Mesenchymal stem cell (in vitro differentiated cells and primary cell): Measurements from ENCODE around the gene ZNF346.

Source experiments
- DNase-seq: peaks from one replicate; pipeline ENCODE4 v3.0.0-alpha.2; 2013
- H2AFZ ChIP-seq: one replicate; pipeline ENCODE4 v1.6.1; 2013; ENCODE audit warnings: low read depth, mild to moderate bottlenecking, control low read depth, inconsistent platforms, low read length, moderate library complexity
- H2AK5ac ChIP-seq: 2 replicates; pipeline ENCODE4 v1.6.1; 2013; ENCODE audit warnings: low read length, moderate library complexity, mild to moderate bottlenecking, inconsistent platforms; ENCODE audit not compliant: severe bottlenecking
- H2BK120ac ChIP-seq: one replicate; pipeline ENCODE4 v1.6.1; 2013; ENCODE audit warnings: low read depth, mild to moderate bottlenecking, inconsistent platforms, low read length, moderate library complexity
- H2BK12ac ChIP-seq, 2 experiments: one replicate each; pipeline ENCODE4 v1.6.1; 2013; ENCODE audit warnings: inconsistent platforms in 2 of 2, low read length in 2 of 2, mild to moderate bottlenecking in 2 of 2, moderate library complexity in 2 of 2, control low read depth in 1 of 2
- H2BK15ac ChIP-seq: one replicate; pipeline ENCODE4 v1.6.1; 2013; ENCODE audit warnings: mild to moderate bottlenecking, low read depth, inconsistent platforms; ENCODE audit not compliant: poor library complexity, severe bottlenecking
- H2BK5ac ChIP-seq: 2 replicates; pipeline ENCODE4 v1.6.1; 2013; ENCODE audit warnings: low read depth, mild to moderate bottlenecking, low read length, control low read depth, inconsistent platforms; ENCODE audit not compliant: poor library complexity, severe bottlenecking
- H3K14ac ChIP-seq, 2 experiments: one replicate each; pipeline ENCODE4 v1.6.1; 2013; ENCODE audit warnings: inconsistent platforms in 2 of 2, low read length in 2 of 2, control low read depth in 1 of 2, mild to moderate bottlenecking in 1 of 2, moderate library complexity in 1 of 2
- H3K18ac ChIP-seq, 2 experiments: one replicate each; pipeline ENCODE4 v1.6.1; 2013; ENCODE audit warnings: inconsistent platforms in 2 of 2, low read length in 2 of 2, control low read depth in 1 of 2, low read depth in 1 of 2, mild to moderate bottlenecking in 1 of 2
- H3K23ac ChIP-seq, 2 experiments: one replicate each; pipeline ENCODE4 v1.6.1; 2013; ENCODE audit warnings: inconsistent platforms in 2 of 2, low read length in 2 of 2, mild to moderate bottlenecking in 2 of 2, moderate library complexity in 2 of 2, control low read depth in 1 of 2
- H3K27ac ChIP-seq: 2 replicates; pipeline ENCODE4 v1.5.1; 2013; ENCODE audit warnings: mild to moderate bottlenecking, moderate library complexity, low read length, control low read depth, inconsistent platforms; ENCODE audit not compliant: poor library complexity, severe bottlenecking
- H3K27me3 ChIP-seq, 2 experiments: 2 replicates each; pipeline versions ENCODE4 v1.6.1 to v1.7.0; 2013; ENCODE audit warnings: low read length in 2 of 2, mild to moderate bottlenecking in 2 of 2, moderate library complexity in 2 of 2, control low read depth in 1 of 2, inconsistent platforms in 1 of 2; ENCODE audit not compliant: control insufficient read depth in 1 of 2, insufficient read depth in 1 of 2
- H3K36me3 ChIP-seq, 2 experiments: 2 replicates each; pipeline versions ENCODE4 v1.6.1 to v1.7.0; 2013; ENCODE audit warnings: low read length in 2 of 2, control low read depth in 1 of 2, inconsistent platforms in 1 of 2, low read depth in 1 of 2, mild to moderate bottlenecking in 1 of 2; ENCODE audit not compliant: insufficient read depth in 2 of 2, control insufficient read depth in 1 of 2
- H3K4ac ChIP-seq, 2 experiments: one replicate each; pipeline ENCODE4 v1.6.1; 2013; ENCODE audit warnings: inconsistent platforms in 2 of 2, low read length in 2 of 2, mild to moderate bottlenecking in 2 of 2, moderate library complexity in 2 of 2, control low read depth in 1 of 2, low read depth in 1 of 2
- H3K4me1 ChIP-seq: 2 replicates; pipeline ENCODE4 v1.6.1; 2013; ENCODE audit warnings: low read depth, low read length, control low read depth; ENCODE audit not compliant: control insufficient read depth, insufficient read depth
- H3K4me2 ChIP-seq: 2 replicates; pipeline ENCODE4 v1.6.1; 2013; ENCODE audit warnings: low read length, mild to moderate bottlenecking, inconsistent platforms; ENCODE audit not compliant: poor library complexity, severe bottlenecking
- H3K4me3 ChIP-seq, 2 experiments: 2 replicates each; pipeline versions ENCODE4 v1.5.1 to v1.7.0; 2013; ENCODE audit warnings: low read length in 2 of 2, mild to moderate bottlenecking in 2 of 2, control low read depth in 1 of 2, low read depth in 1 of 2; ENCODE audit not compliant: insufficient read depth in 1 of 2
- H3K79me1 ChIP-seq: replicated peaks from 2 replicates; pipeline ENCODE4 v1.6.1; 2013; ENCODE audit warnings: mild to moderate bottlenecking, control low read depth, low read length, inconsistent platforms; ENCODE audit not compliant: poor library complexity, severe bottlenecking
- H3K9ac ChIP-seq: 2 replicates; pipeline ENCODE4 v1.7.0; 2013; ENCODE audit warnings: mild to moderate bottlenecking, low read length, moderate library complexity
- H3K9me3 ChIP-seq: 2 replicates; pipeline ENCODE4 v1.7.0; 2013; ENCODE audit warnings: mild to moderate bottlenecking, low read length; ENCODE audit not compliant: control insufficient read depth
- H4K8ac ChIP-seq: one replicate; pipeline ENCODE4 v1.6.1; 2013; ENCODE audit warnings: inconsistent platforms, mild to moderate bottlenecking, low read length, moderate library complexity
- H4K91ac ChIP-seq: one replicate; pipeline ENCODE4 v1.6.1; 2013; ENCODE audit warnings: mild to moderate bottlenecking, low read length, inconsistent platforms
- WGBS: methylation state at CpG from one replicate; pipeline ENCODE4 v1.1.7; 2013; ENCODE audit warnings: mixed read lengths; 5-methylcytosine and 5-hydroxymethylcytosine counted together

ZNF346 gene

GRCh38 chr5:177087398-177088005, 65.0 kb downstream of the ZNF346 start:
- Histone ChIP-seq H2BK5ac (peak overlapping the region; percentile 68), H2BK120ac (no peak overlapping the region), H2BK12ac (peak overlapping the region in 1 of 2 experiments; percentile 51), H3K36me3 (peaks cover 0 to 32% of the 10 kb centered on the region in 2 experiments), H3K23ac (peak overlapping the region in 1 of 2 experiments; percentile 46), H3K4me1 (peaks cover 48% of the 10 kb centered on the region), H4K91ac (no peak overlapping the region), H2AFZ (peak overlapping the region; percentile 81), H3K9me3 (no peaks in the 10 kb centered on the region), H2AK5ac (peak overlapping the region; percentile 92), H3K27me3 (peaks cover 0 to 55% of the 10 kb centered on the region in 2 experiments), H3K4me2 (peak overlapping the region; percentile 43), H3K4ac (peak overlapping the region in 1 of 2 experiments; percentile 33), H3K4me3 (peak overlapping the region in 1 of 2 experiments; percentile 76), H3K14ac (peak overlapping the region in 1 of 2 experiments; percentile 28), H2BK15ac (peak overlapping the region; percentile 26), H3K9ac (no peak overlapping the region), H3K27ac (peak overlapping the region; percentile 79), H3K79me1 (peaks cover 4% of the 10 kb centered on the region), H4K8ac (peak overlapping the region; percentile 12), H3K18ac (peak overlapping the region; percentile 75 to 79)
- WGBS = 32% methylated on average over 19 of the region's 23 CpGs
- DNase-seq = no peak

DNA sequence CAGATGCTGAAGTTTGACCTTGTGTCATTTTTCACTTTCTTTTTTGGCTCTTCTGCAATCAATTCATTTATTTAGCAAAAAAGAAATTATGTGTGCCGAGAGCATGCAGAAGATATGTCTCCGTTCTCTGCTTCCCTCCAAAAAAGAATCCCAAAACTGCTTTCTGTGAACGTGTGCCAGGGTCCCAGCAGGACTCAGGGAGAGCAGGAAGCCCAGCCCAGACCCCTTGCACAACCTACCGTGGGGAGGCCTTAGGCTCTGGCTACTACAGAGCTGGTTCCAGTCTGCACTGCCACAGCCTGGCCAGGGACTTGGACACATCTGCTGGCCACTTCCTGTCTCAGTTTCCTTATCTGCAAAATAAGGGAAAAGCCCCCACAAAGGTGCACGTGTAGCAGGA, 66.6 kb downstream of the ZNF346 start:
- no peak overlapping the region for H3K27ac ChIP-seq
- H2AFZ ChIP-seq = no peak overlapping the region
- H3K9me3 ChIP-seq = no peaks in the 10 kb centered on the region
- 52% methylated on average over 5 of the region's 5 CpGs for WGBS
- no peak overlapping the region for H3K9ac ChIP-seq
- peak overlapping the region; percentile 23 for H3K4me2 ChIP-seq
- no peak overlapping the region for H2BK15ac ChIP-seq
- no peak overlapping the region for H3K4me3 ChIP-seq
- no peak overlapping the region for H2AK5ac ChIP-seq
- H3K23ac ChIP-seq = no peak overlapping the region
- DNase-seq = peak; percentile 37
- no peak overlapping the region for H3K14ac ChIP-seq
- peaks cover 0 to 46% of the 10 kb centered on the region in 2 experiments for H3K27me3 ChIP-seq
- no peak overlapping the region for H2BK120ac ChIP-seq
- H3K4me1 ChIP-seq = peaks cover 51% of the 10 kb centered on the region
- H4K91ac ChIP-seq = no peak overlapping the region
- H3K18ac ChIP-seq = peak overlapping the region in 1 of 2 experiments; percentile 31
- H2BK5ac ChIP-seq = no peak overlapping the region
- H4K8ac ChIP-seq = no peak overlapping the region
- H2BK12ac ChIP-seq = no peak overlapping the region
- H3K36me3 ChIP-seq = peaks cover 0 to 48% of the 10 kb centered on the region in 2 experiments
- H3K79me1 ChIP-seq = peaks cover 7% of the 10 kb centered on the region
- no peak overlapping the region for H3K4ac ChIP-seq

DNA sequence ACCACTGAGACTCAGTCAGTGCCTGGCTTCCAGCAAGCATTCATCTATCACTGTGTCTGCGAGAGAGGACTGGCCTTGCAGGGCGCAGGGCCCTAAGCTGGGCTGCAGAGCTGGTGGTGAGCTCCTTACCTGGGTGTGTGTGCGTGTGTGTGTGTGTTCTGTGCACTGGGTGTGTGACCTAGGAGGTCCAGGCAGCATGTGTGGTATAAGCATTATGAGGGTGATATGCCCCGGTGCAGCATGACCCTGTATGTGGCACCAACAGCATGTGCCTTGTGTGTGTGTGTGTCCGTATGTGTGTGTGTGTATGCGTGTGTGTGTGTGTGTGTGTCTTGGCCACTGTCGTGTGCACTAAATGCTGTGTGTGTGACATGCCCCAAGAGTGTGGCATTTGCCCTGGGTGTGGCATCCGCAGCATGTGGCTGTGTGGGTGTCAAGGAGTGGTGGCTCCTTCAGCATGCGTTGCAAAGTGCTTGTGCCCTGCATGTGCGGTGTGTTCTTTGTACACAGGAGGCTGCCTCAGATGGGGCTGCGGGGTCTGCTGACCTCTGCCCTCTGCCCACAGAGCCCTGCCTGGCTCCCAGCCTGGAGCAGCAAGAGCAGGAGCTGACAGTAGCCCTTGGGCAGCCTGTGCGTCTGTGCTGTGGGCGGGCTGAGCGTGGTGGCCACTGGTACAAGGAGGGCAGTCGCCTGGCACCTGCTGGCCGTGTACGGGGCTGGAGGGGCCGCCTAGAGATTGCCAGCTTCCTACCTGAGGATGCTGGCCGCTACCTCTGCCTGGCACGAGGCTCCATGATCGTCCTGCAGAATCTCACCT, 67.5 kb downstream of the ZNF346 start:
- no peak overlapping the region for H3K4me2 ChIP-seq
- H3K14ac ChIP-seq = peak overlapping the region in 1 of 2 experiments; percentile 19
- peak overlapping the region in 1 of 2 experiments; percentile 2 for H3K4ac ChIP-seq
- H4K91ac ChIP-seq = peak overlapping the region; percentile 58
- H3K27ac ChIP-seq = no peak overlapping the region
- H2AFZ ChIP-seq = no peak overlapping the region
- peaks cover 58% of the 10 kb centered on the region for H3K4me1 ChIP-seq
- H2BK12ac ChIP-seq = peak overlapping the region in 1 of 2 experiments; percentile 21
- H2AK5ac ChIP-seq = no peak overlapping the region
- H3K9ac ChIP-seq = no peak overlapping the region
- H3K9me3 ChIP-seq = no peaks in the 10 kb centered on the region
- H3K27me3 ChIP-seq = peaks cover 0 to 41% of the 10 kb centered on the region in 2 experiments
- H3K36me3 ChIP-seq = peaks cover 0 to 51% of the 10 kb centered on the region in 2 experiments
- H2BK120ac ChIP-seq = no peak overlapping the region
- no peak overlapping the region for H2BK15ac ChIP-seq
- peaks cover 7% of the 10 kb centered on the region for H3K79me1 ChIP-seq
- no peak for DNase-seq
- no peak overlapping the region for H3K4me3 ChIP-seq
- H2BK5ac ChIP-seq = no peak overlapping the region
- H3K18ac ChIP-seq = peak overlapping the region in 1 of 2 experiments; percentile 31
- no peak overlapping the region for H3K23ac ChIP-seq
- H4K8ac ChIP-seq = no peak overlapping the region
- 89% methylated on average over 21 of the region's 21 CpGs for WGBS

DNA sequence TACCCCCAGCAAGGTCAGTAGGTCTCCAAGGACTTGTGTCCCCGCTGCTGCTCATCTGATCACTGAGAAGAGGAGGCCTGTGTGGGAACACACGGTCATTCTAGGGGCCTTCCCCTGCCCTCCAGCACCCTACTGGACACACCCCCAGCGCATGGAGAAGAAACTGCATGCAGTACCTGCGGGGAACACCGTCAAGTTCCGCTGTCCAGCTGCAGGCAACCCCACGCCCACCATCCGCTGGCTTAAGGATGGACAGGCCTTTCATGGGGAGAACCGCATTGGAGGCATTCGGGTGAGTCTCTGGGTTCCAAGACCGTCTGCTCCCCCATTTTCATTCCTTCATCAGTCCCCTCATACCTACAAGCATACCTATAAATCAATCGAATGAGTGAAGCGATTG, 68.3 kb downstream of the ZNF346 start:
- no peak overlapping the region for H3K18ac ChIP-seq
- WGBS = 95% methylated on average over 13 of the region's 13 CpGs
- H3K36me3 ChIP-seq = peaks cover 0 to 59% of the 10 kb centered on the region in 2 experiments

More for the DNA sequence above, 68.3 kb downstream of the ZNF346 start:
- Histone ChIP-seq H3K4me2 (no peak overlapping the region), H2AFZ (no peak overlapping the region), H3K9ac (no peak overlapping the region), H2BK5ac (no peak overlapping the region), H3K4me1 (peaks cover 66% of the 10 kb centered on the region), H3K4ac (no peak overlapping the region), H3K23ac (no peak overlapping the region), H3K27me3 (peaks cover 0 to 39% of the 10 kb centered on the region in 2 experiments), H3K27ac (no peak overlapping the region), H3K14ac (no peak overlapping the region), H2AK5ac (no peak overlapping the region), H3K9me3 (no peaks in the 10 kb centered on the region), H4K8ac (no peak overlapping the region), H3K4me3 (no peak overlapping the region), H2BK120ac (no peak overlapping the region), H3K79me1 (peaks cover 7% of the 10 kb centered on the region), H4K91ac (no peak overlapping the region), H2BK15ac (no peak overlapping the region), H2BK12ac (no peak overlapping the region)
- DNase-seq = no peak
